SK-N-SH treated with all-trans-retinoic acid at 6 μM for 48 hours (cell line): ENCODE data around the gene CAMK2N2.

ENCODE experiments used
- ATAC-seq: fragments of 200-7000 bp; cut with Tn5 transposase; 3 replicates; pipeline ENCODE4 v1.9.1; 2020; ENCODE audit warnings: mild to moderate bottlenecking, moderate library complexity
- ARNTL ChIP-seq: fragments of 450-650 bp; formaldehyde crosslinking; IDR thresholded peaks from 2 replicates; pipeline ENCODE4 v1.5.0; 2020; ENCODE audit warnings: low read depth, mild to moderate bottlenecking, moderate library complexity, borderline replicate concordance
- BACH2 ChIP-seq: fragments of 250-450 bp; sonication (Bioruptor Pico); IDR thresholded peaks from 2 replicates; pipeline ENCODE4 v1.9.0; 2021; ENCODE audit warnings: mild to moderate bottlenecking, borderline replicate concordance
- CREB5 ChIP-seq: fragments of 250-450 bp; sonication (Bioruptor Pico); IDR thresholded peaks from 2 replicates; pipeline ENCODE4 v1.5.1; 2020; ENCODE audit warnings: low read depth, mild to moderate bottlenecking, moderate library complexity
- CSDC2 ChIP-seq: fragments of 250-450 bp; sonication (Bioruptor Pico); IDR thresholded peaks from 2 replicates; pipeline ENCODE4 v1.5.0; 2020; ENCODE audit warnings: mild to moderate bottlenecking, moderate library complexity
- CSRNP3 ChIP-seq: fragments of 250-450 bp; sonication (Bioruptor Pico); IDR thresholded peaks from 2 replicates; pipeline ENCODE4 v1.5.1; 2021; ENCODE audit warnings: mild to moderate bottlenecking, moderate library complexity
- ESRRG ChIP-seq: fragments of 250-450 bp; sonication (Bioruptor Pico); IDR thresholded peaks from 2 replicates; pipeline ENCODE4 v1.6.1; 2021; ENCODE audit warnings: mild to moderate bottlenecking
- GLIS3 ChIP-seq: fragments of 250-450 bp; sonication (Bioruptor Pico); IDR thresholded peaks from 2 replicates; pipeline ENCODE4 v1.5.0; 2020; ENCODE audit warnings: mild to moderate bottlenecking, moderate library complexity
- ISL1 ChIP-seq: fragments of 250-450 bp; sonication (Bioruptor Pico); IDR thresholded peaks from 2 replicates; pipeline ENCODE4 v2.1.2; 2022; ENCODE audit warnings: mild to moderate bottlenecking, moderate library complexity
- PATZ1 ChIP-seq: fragments of 250-450 bp; sonication (Bioruptor Pico); IDR thresholded peaks from 2 replicates; pipeline ENCODE4 v1.8.0; 2020; ENCODE audit warnings: mild to moderate bottlenecking, moderate library complexity, borderline replicate concordance
- POU6F1 ChIP-seq: fragments of 250-450 bp; sonication (Bioruptor Pico); IDR thresholded peaks from 2 replicates; pipeline ENCODE4 v1.8.0; 2021; ENCODE audit warnings: low read depth, mild to moderate bottlenecking, moderate library complexity, borderline replicate concordance
- PPARA ChIP-seq: fragments of 250-450 bp; sonication (Bioruptor Pico); IDR thresholded peaks from 2 replicates; pipeline ENCODE4 v1.5.0; 2020; ENCODE audit warnings: mild to moderate bottlenecking, borderline replicate concordance
- RARB ChIP-seq: fragments of 250-450 bp; sonication (Bioruptor Pico); IDR thresholded peaks from 2 replicates; pipeline ENCODE4 v1.8.0; 2021; ENCODE audit warnings: mild to moderate bottlenecking, moderate library complexity
- SNAI2 ChIP-seq: fragments of 250-450 bp; sonication (Bioruptor Pico); IDR thresholded peaks from 2 replicates; pipeline ENCODE4 v1.5.0; 2020; ENCODE audit warnings: mild to moderate bottlenecking, moderate library complexity
- TCF4 ChIP-seq: fragments of 250-450 bp; sonication (Bioruptor Pico); IDR thresholded peaks from 2 replicates; pipeline ENCODE4 v1.8.0; 2021; ENCODE audit warnings: mild to moderate bottlenecking, moderate library complexity, borderline replicate concordance
- TSHZ2 ChIP-seq: fragments of 250-450 bp; sonication (Bioruptor Pico); IDR thresholded peaks from 2 replicates; pipeline ENCODE4 v1.5.0; 2020; ENCODE audit warnings: mild to moderate bottlenecking, moderate library complexity
- ZFP3 ChIP-seq: fragments of 250-450 bp; sonication (Bioruptor Pico); IDR thresholded peaks from 2 replicates; pipeline ENCODE4 v1.5.0; 2020; ENCODE audit warnings: mild to moderate bottlenecking, moderate library complexity
- ZNF565 ChIP-seq: fragments of 450-650 bp; formaldehyde crosslinking; conservative IDR thresholded peaks from 2 replicates; pipeline ENCODE4 v1.5.0; 2020; ENCODE audit warnings: low read depth, mild to moderate bottlenecking, moderate library complexity
- ZNF70 ChIP-seq: fragments of 450-650 bp; formaldehyde crosslinking; IDR thresholded peaks from 2 replicates; pipeline ENCODE4 v1.5.0; 2020; ENCODE audit warnings: mild to moderate bottlenecking, moderate library complexity
- ZNF8 ChIP-seq: fragments of 450-650 bp; formaldehyde crosslinking; IDR thresholded peaks from 2 replicates; pipeline ENCODE4 v1.5.0; 2020; ENCODE audit warnings: mild to moderate bottlenecking, moderate library complexity

CAMK2N2 gene

GRCh38 chr3:184295771-184296170, 34.4 kb upstream of the CAMK2N2 start:
- no peak for ATAC-seq
- TF ChIP-seq ISL1 (CRISPR knock-in tag) (no peak), ZNF70 (CRISPR knock-in tag) (no peak), POU6F1 (CRISPR knock-in tag) (no peak), PATZ1 (CRISPR knock-in tag) (no peak), PPARA (CRISPR knock-in tag) (no peak), CSDC2 (CRISPR knock-in tag) (no peak), ARNTL (CRISPR knock-in tag) (no peak)
- TF ChIP-seq, all 23 proteins: peak for 0

GRCh38 chr3:184291738-184292445, 30.5 kb upstream of the CAMK2N2 start:
- ATAC-seq: no peak
- TF ChIP-seq ZNF8: no peak
- TF ChIP-seq SNAI2 (CRISPR knock-in tag): no peak
- no peak for TF ChIP-seq ARNTL (CRISPR knock-in tag)
- TF ChIP-seq CSRNP3 (CRISPR knock-in tag): no peak
- no peak for TF ChIP-seq CREB5 (CRISPR knock-in tag)
- TF ChIP-seq CSDC2 (CRISPR knock-in tag): no peak
- no peak for TF ChIP-seq ZFP3 (CRISPR knock-in tag)
- TF ChIP-seq TSHZ2: no peak
- no peak for TF ChIP-seq BACH2 (CRISPR knock-in tag)
- no peak for TF ChIP-seq POU6F1 (CRISPR knock-in tag)

GRCh38 chr3:184291044-184291737, 29.8 kb upstream of the CAMK2N2 start:
- ATAC-seq: no peak
- no peak for TF ChIP-seq PPARA (CRISPR knock-in tag)

- ATAC-seq: no peak
- no peak for TF ChIP-seq ZNF565
- TF ChIP-seq TCF4 (CRISPR knock-in tag): no peak
- no peak for TF ChIP-seq TSHZ2
- no peak for TF ChIP-seq ESRRG
- TF ChIP-seq RARB (CRISPR knock-in tag): no peak
- TF ChIP-seq CSDC2 (CRISPR knock-in tag): no peak
- no peak for TF ChIP-seq ISL1 (CRISPR knock-in tag)
- no peak for TF ChIP-seq GLIS3
- TF ChIP-seq ZNF70 (CRISPR knock-in tag): no peak
- no peak for TF ChIP-seq PPARA (CRISPR knock-in tag)
- no peak for TF ChIP-seq ZFP3 (CRISPR knock-in tag)
- TF ChIP-seq SNAI2 (CRISPR knock-in tag): no peak
Observed at GRCh38 chr3:184290331-184290730, 29.0 kb upstream of the CAMK2N2 start.
